Activated naive CD4-positive, alpha-beta T cell treated with anti-CD3 and anti-CD28 coated beads, Interleukin-2, amount 50 U/mL, for 24 hours (primary cell): ENCODE measurements around the gene ARSB.
"Not testable (repeated sequence)": the region's sequence is repeated elsewhere in the genome, so short reads cannot be mapped to it uniquely, and the experiment has no call there.

ENCODE experiments used
- H3K27ac Mint-ChIP-seq: one replicate; pipeline ENCODE4 v1.8.0; 2021; ENCODE audit warnings: mild to moderate bottlenecking, mixed read lengths
- H3K27me3 Mint-ChIP-seq: one replicate; pipeline ENCODE4 v1.8.0; 2021; ENCODE audit warnings: mixed read lengths
- H3K36me3 Mint-ChIP-seq: one replicate; pipeline ENCODE4 v1.8.0; 2021; ENCODE audit warnings: mixed read lengths
- H3K4me1 Mint-ChIP-seq: one replicate; pipeline ENCODE4 v1.8.0; 2021; ENCODE audit warnings: mixed read lengths
- H3K4me3 Mint-ChIP-seq: one replicate; pipeline ENCODE4 v1.8.0; 2021; ENCODE audit warnings: mild to moderate bottlenecking, mixed read lengths
- H3K9me3 Mint-ChIP-seq: one replicate; pipeline ENCODE4 v1.8.0; 2021; ENCODE audit warnings: mixed read lengths

ARSB gene

GRCh38 chr5:78927657-78928282 lies 57.3 kb downstream of the ARSB start:
- peaks cover 3% of the 10 kb centered on the region for H3K36me3 Mint-ChIP-seq
- no peak overlapping the region for H3K27ac Mint-ChIP-seq
- no peaks in the 10 kb centered on the region for H3K9me3 Mint-ChIP-seq
- H3K4me3 Mint-ChIP-seq = no peak overlapping the region
- H3K27me3 Mint-ChIP-seq = no peaks in the 10 kb centered on the region
- H3K4me1 Mint-ChIP-seq = no peaks in the 10 kb centered on the region

GRCh38 chr5:78926252-78926651 lies 58.9 kb downstream of the ARSB start:
- Mint-ChIP-seq H3K4me1 (no peaks in the 10 kb centered on the region), H3K27ac (no peak overlapping the region), H3K4me3 (no peak overlapping the region), H3K9me3 (no peaks in the 10 kb centered on the region), H3K27me3 (no peaks in the 10 kb centered on the region), H3K36me3 (peaks cover 3% of the 10 kb centered on the region)

- Mint-ChIP-seq H3K4me1 (no peaks in the 10 kb centered on the region), H3K36me3 (peaks cover 8% of the 10 kb centered on the region), H3K9me3 (no peaks in the 10 kb centered on the region), H3K27me3 (no peaks in the 10 kb centered on the region), H3K27ac (no peak overlapping the region), H3K4me3 (no peak overlapping the region)
These were observed 59.8 kb downstream of the ARSB start for GRCh38 chr5:78925129-78925876.

GRCh38 chr5:78923622-78923970 lies 61.5 kb downstream of the ARSB start:
- no peak overlapping the region for H3K27ac Mint-ChIP-seq
- no peaks in the 10 kb centered on the region for H3K4me1 Mint-ChIP-seq
- H3K9me3 Mint-ChIP-seq = no peaks in the 10 kb centered on the region
- peaks cover 6% of the 10 kb centered on the region for H3K36me3 Mint-ChIP-seq
- no peaks in the 10 kb centered on the region for H3K27me3 Mint-ChIP-seq
- no peak overlapping the region for H3K4me3 Mint-ChIP-seq

GRCh38 chr5:78922879-78923621 lies 62.1 kb downstream of the ARSB start:
- no peaks in the 10 kb centered on the region for H3K4me1 Mint-ChIP-seq
- H3K27me3 Mint-ChIP-seq = no peaks in the 10 kb centered on the region
- H3K27ac Mint-ChIP-seq = no peak overlapping the region
- no peaks in the 10 kb centered on the region for H3K9me3 Mint-ChIP-seq
- H3K36me3 Mint-ChIP-seq = peaks cover 6% of the 10 kb centered on the region
- H3K4me3 Mint-ChIP-seq = no peak overlapping the region

- peaks cover 6% of the 10 kb centered on the region for H3K36me3 Mint-ChIP-seq
- no peak overlapping the region for H3K27ac Mint-ChIP-seq
- no peaks in the 10 kb centered on the region for H3K27me3 Mint-ChIP-seq
- H3K9me3 Mint-ChIP-seq = no peaks in the 10 kb centered on the region
- H3K4me3 Mint-ChIP-seq = no peak overlapping the region
- no peaks in the 10 kb centered on the region for H3K4me1 Mint-ChIP-seq
These were observed 64.5 kb downstream of the ARSB start for GRCh38 chr5:78920604-78921003.

- no peak overlapping the region for H3K27ac Mint-ChIP-seq
- H3K9me3 Mint-ChIP-seq = no peaks in the 10 kb centered on the region
- no peaks in the 10 kb centered on the region for H3K27me3 Mint-ChIP-seq
- no peaks in the 10 kb centered on the region for H3K4me1 Mint-ChIP-seq
- no peak overlapping the region for H3K4me3 Mint-ChIP-seq
- peaks cover 9% of the 10 kb centered on the region for H3K36me3 Mint-ChIP-seq
These were observed 65.3 kb downstream of the ARSB start for GRCh38 chr5:78919796-78920195.

- no peaks in the 10 kb centered on the region for H3K4me1 Mint-ChIP-seq
- H3K36me3 Mint-ChIP-seq = peaks cover 7% of the 10 kb centered on the region
- no peaks in the 10 kb centered on the region for H3K27me3 Mint-ChIP-seq
- H3K27ac Mint-ChIP-seq = no peak overlapping the region
- H3K4me3 Mint-ChIP-seq = no peak overlapping the region
- no peaks in the 10 kb centered on the region for H3K9me3 Mint-ChIP-seq
These were observed 69.1 kb downstream of the ARSB start for GRCh38 chr5:78916044-78916443.

GRCh38 chr5:78915170-78915569 lies 69.9 kb downstream of the ARSB start:
- no peaks in the 10 kb centered on the region for H3K27me3 Mint-ChIP-seq
- H3K4me3 Mint-ChIP-seq = no peak overlapping the region
- H3K36me3 Mint-ChIP-seq = peaks cover 7% of the 10 kb centered on the region
- H3K27ac Mint-ChIP-seq = no peak overlapping the region
- H3K4me1 Mint-ChIP-seq = no peaks in the 10 kb centered on the region
- H3K9me3 Mint-ChIP-seq = no peaks in the 10 kb centered on the region

GRCh38 chr5:78912811-78913210 lies 72.3 kb downstream of the ARSB start:
- Mint-ChIP-seq H3K4me1 (no peaks in the 10 kb centered on the region), H3K4me3 (no peak overlapping the region), H3K27me3 (no peaks in the 10 kb centered on the region), H3K36me3 (peaks cover 10% of the 10 kb centered on the region), H3K9me3 (no peaks in the 10 kb centered on the region), H3K27ac (no peak overlapping the region)

- no peaks in the 10 kb centered on the region for H3K27me3 Mint-ChIP-seq
- no peak overlapping the region for H3K4me3 Mint-ChIP-seq
- H3K4me1 Mint-ChIP-seq = no peaks in the 10 kb centered on the region
- no peak overlapping the region for H3K27ac Mint-ChIP-seq
- H3K9me3 Mint-ChIP-seq = no peaks in the 10 kb centered on the region
- peaks cover 10% of the 10 kb centered on the region for H3K36me3 Mint-ChIP-seq
These were observed 72.9 kb downstream of the ARSB start for GRCh38 chr5:78912085-78912771.

- not testable (repeated sequence) for H3K36me3 Mint-ChIP-seq
These were observed 75.7 kb downstream of the ARSB start for GRCh38 chr5:78909224-78909983.

GRCh38 chr5:78908173-78909061 lies 76.7 kb downstream of the ARSB start:
- H3K4me3 Mint-ChIP-seq = no peak overlapping the region
- no peak overlapping the region for H3K27ac Mint-ChIP-seq
- no peaks in the 10 kb centered on the region for H3K4me1 Mint-ChIP-seq
- H3K9me3 Mint-ChIP-seq = no peaks in the 10 kb centered on the region
- no peaks in the 10 kb centered on the region for H3K27me3 Mint-ChIP-seq
- peaks cover 7% of the 10 kb centered on the region for H3K36me3 Mint-ChIP-seq

More at GRCh38 chr5:78909224-78909983, 75.7 kb downstream of the ARSB start:
- not testable (repeated sequence) for H3K4me3 Mint-ChIP-seq, H3K9me3 Mint-ChIP-seq, H3K4me1 Mint-ChIP-seq, H3K27me3 Mint-ChIP-seq, H3K27ac Mint-ChIP-seq

GRCh38 chr5:78907255-78907891 lies 77.7 kb downstream of the ARSB start:
- H3K4me3 Mint-ChIP-seq = no peak overlapping the region

More at GRCh38 chr5:78907255-78907891, 77.7 kb downstream of the ARSB start:
- H3K36me3 Mint-ChIP-seq = peaks cover 9% of the 10 kb centered on the region
- H3K9me3 Mint-ChIP-seq = no peaks in the 10 kb centered on the region
- no peak overlapping the region for H3K27ac Mint-ChIP-seq
- H3K27me3 Mint-ChIP-seq = no peaks in the 10 kb centered on the region
- no peaks in the 10 kb centered on the region for H3K4me1 Mint-ChIP-seq
